ENCODE results near the gene DNAJC27. TPM values are rescaled to one million over a fixed set of nuclear protein-coding genes. Genes with fewer than 3 reads are reported as not detected.
"Not testable (repeated sequence)": the region's sequence is repeated elsewhere in the genome, so short reads cannot be mapped to it uniquely, and the experiment has no call there.

The DNAJC27 gene
- 14.6 TPM for total RNA-seq

DNA sequence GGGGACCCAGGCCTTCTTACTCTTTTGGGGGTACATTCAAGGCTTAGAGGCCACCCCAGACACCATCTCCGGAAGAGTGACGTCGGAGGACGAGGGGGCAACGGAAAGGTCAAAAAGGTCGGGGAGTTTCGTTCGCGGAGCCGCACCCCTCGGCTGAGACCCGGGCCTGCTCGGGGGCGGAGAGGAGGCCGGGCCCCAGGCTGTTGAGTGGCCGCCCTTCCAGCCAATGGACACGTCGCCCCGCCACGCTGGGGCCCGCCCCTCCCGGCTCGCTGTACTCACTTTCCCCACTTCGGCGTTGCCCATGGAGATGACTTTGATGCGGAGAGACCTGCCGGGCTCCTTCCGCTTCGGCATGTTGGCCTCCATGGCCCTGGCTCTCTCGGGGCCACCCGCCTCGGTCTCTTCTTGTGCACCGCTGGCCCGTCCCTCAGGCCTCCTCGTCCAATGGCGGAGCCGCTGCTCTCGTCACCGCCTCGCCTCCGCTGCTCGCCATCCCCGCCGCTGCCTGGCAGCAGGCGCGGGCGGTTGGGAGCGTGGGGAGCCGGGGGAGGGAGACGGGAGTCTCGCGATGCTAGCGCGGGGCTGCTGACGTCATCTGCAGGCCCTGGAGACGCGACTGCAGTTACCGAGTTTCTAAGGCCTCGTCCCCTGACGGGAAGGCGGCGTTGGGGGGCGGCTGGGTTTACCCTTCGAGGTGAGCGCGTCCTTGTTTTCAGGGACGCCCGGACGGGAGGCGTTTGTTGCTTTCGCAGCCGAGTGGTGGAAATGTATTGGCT lies at the start of gene DNAJC27:
DNAJC27 (minus strand) TSS at position 420 of the 779 bp plus-strand sequence; CDS start at position 369, 51 bp downstream.
- DNase-seq (ENCODE audit: low spot score) = peak; percentile 98

- no peak for DNase-seq (ENCODE audit: low spot score)
These were observed 46.9 kb upstream of the DNAJC27 start for GRCh38 chr2:25018681-25019080.

DNA sequence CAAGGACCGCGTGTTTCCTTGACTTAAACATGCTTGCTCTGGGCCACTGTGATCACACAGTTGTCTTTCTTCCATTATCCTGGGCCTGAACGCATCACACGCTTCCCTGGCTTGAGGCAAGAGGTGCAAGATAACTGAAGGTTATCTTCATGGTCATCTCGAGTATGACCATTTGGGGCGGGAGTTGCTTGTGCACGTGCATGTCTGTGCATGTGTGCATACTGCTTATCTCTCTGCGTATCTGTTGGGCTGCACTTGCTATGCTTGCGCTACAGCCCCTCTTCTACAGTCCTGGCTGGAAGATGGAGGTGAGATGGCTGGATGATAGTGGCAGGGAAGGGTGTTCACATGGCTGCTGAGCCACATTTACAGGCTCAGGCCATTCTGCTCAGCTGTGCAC lies 42.9 kb upstream of the DNAJC27 start:
- DNase-seq (ENCODE audit: low spot score) = no peak

GRCh38 chr2:25011342-25011741 lies 39.6 kb upstream of the DNAJC27 start:
- DNase-seq (ENCODE audit: low spot score) = not testable (repeated sequence)

GRCh38 chr2:25009954-25010353 lies 38.2 kb upstream of the DNAJC27 start:
- DNase-seq (ENCODE audit: low spot score) = no peak

- DNase-seq (ENCODE audit: low spot score) = no peak
These were observed 30.3 kb upstream of the DNAJC27 start for GRCh38 chr2:25002066-25002465.

- DNase-seq (ENCODE audit: low spot score) = no peak
These were observed 29.5 kb upstream of the DNAJC27 start for GRCh38 chr2:25001325-25001637.

DNA sequence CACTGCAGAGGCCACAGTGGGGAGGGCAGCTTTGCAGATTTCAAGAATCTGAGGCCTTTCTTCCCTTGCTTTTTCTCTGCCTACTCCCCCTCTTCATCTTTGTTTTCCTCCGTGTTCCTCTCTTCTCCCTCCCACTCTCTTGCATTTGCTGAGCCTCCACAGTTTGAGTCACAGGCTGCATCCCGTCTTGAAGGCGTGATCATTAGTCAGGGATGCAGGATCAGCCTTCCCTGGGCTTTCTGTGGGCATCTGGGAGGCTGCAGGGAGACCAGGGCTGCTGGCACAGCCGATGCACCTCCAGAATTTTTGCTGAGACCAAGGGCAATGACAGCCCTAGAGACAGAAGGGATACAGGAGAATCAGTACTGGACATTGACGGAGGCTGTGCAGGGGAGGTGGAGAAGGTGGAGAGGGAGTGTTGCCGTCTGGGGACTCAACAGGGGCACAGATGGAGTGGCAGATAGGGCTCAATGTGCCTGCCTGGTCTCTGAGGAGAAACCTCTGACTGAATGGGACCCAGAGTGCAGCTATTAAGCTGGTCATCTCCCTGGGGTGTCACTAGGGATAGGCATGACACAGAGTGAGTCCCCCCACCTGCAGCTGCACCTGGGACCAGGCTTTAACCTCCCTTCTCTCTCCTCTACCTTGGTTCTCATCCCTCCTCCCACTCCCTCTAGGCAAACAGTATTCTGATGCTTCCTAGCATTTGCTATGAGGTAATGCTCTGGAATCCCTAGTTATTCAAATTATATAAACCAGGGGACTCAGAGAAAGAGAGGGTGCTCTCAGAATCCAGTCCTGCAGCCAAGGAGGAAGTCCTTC lies 29.0 kb upstream of the DNAJC27 start:
- DNase-seq (ENCODE audit: low spot score) = no peak

DNA sequence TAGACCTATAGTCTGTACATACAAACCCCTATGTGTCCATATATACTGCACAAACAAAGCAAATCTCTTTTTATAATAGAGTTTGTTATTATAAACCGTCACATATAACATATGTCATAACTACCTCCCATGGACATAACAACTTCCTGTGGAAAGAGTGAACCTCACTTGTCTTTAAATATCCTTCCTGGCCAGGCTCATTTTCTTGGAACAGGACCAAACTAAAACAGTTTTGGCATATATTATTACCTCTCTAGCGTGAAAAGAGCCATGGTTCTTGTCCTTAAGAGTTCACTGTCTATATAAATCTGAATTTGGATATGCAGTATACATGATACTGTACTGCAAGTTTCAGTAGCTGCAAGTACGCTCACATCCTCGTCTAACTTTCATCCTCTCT lies 28.3 kb upstream of the DNAJC27 start:
- no peak for DNase-seq (ENCODE audit: low spot score)

DNA sequence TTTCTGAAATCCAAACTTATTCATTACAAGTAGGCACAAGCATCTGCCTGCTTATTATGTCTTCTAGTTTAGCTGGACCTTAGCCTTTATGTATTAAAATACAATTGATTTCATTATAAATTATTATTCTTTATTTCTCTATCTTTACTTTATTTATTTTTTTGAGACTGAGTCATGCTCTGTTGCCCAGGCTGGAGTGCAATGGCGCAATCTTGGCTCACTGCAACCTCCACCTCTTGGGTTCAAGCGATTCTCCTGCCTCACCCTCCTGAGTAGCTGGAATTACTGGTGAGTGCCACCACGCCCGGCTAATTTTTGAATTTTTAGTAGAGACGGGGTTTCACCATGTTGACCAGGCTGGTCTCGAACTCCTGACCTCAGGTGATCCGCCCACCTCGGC lies 27.3 kb upstream of the DNAJC27 start:
- DNase-seq (ENCODE audit: low spot score) = not testable (repeated sequence)

- no peak for DNase-seq (ENCODE audit: low spot score)
These were observed 22.5 kb upstream of the DNAJC27 start for GRCh38 chr2:24994146-24994724.

GRCh38 chr2:24993406-24994145 lies 21.8 kb upstream of the DNAJC27 start:
- no peak for DNase-seq (ENCODE audit: low spot score)

DNA sequence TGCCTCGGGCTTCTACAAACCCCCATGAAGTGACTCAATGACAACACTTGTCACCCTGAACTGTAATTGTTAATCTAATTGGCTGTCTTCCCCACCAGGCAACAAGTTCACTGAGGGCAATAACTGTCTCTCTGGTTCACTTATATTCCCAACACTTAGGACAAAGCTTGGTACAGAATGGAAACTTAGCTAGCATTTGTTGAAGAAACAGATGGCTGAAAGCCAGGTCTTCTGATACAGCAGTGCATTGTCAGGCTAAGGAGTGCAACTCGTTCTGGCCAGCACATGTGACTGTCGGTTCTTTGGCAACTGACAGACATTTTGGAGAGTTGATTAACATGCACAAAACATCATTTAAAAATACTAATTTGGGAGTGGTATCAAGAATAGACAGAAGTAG lies 14.6 kb upstream of the DNAJC27 start:
- DNase-seq (ENCODE audit: low spot score) = no peak

GRCh38 chr2:24985511-24985910 lies 13.8 kb upstream of the DNAJC27 start:
- no peak for DNase-seq (ENCODE audit: low spot score)

DNA sequence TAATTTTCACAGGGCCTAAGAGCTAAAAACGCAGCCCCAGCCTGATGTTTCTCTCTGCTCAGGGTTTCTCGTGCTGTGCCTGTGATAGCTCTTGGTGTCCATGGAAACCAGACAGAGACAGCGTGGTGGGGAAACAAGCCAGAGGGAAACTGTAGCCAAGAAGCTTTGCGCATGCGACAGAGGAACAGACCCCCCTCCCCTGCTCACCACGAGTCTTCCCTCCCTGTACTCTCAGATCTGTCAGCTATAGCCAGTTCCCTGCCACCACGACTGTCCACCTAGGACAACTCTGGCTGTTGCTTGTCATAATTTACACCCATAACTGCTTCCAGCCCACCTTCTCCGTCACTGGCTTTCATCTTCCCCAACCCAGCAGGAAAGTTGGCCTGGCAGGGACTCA lies 13.2 kb upstream of the DNAJC27 start:
- DNase-seq (ENCODE audit: low spot score) = peak; percentile 51

GRCh38 chr2:24981411-24982136 lies 9.8 kb upstream of the DNAJC27 start:
- DNase-seq (ENCODE audit: low spot score) = no peak

DNA sequence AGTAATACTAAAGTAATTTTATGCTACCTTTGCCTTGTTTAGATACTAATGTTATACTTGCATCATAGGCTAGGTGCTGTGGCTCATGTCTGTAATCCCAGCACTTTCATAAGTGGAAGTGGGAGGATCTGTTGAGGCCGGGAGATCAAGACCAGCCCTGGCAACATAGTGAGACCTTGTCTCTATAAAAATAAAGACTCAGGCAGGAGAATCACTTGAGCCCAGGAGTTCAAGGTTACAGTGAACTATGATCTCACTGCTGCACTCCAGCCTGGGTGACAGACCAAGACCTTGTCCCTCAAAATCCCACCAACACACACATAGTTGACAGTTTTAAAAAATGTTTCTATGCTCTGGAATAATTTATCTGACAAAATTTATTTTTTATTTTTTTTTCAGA lies 6.9 kb upstream of the DNAJC27 start:
- DNase-seq (ENCODE audit: low spot score) = no peak

DNA sequence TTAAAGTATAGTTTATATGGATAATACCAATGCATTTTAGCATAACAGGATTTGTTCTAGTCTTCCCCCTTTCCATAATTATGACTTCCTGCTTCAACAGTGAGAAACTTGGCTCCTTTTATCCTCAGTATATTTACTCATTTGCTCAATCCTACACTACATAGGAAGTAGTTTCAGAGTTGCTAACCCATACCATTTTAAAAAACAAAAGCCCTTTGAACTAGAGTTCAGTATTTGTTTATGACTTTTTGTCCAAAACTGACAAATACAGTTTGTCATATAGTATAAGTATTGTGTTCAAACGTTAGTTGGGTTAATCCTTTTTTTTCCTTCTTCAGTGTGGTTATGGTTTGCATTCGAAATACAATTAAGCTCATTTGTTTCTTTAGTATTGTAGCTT lies 5.9 kb upstream of the DNAJC27 start:
- no peak for DNase-seq (ENCODE audit: low spot score)

GRCh38 chr2:24973812-24974211 lies 2.1 kb upstream of the DNAJC27 start:
- no peak for DNase-seq (ENCODE audit: low spot score)

DNA sequence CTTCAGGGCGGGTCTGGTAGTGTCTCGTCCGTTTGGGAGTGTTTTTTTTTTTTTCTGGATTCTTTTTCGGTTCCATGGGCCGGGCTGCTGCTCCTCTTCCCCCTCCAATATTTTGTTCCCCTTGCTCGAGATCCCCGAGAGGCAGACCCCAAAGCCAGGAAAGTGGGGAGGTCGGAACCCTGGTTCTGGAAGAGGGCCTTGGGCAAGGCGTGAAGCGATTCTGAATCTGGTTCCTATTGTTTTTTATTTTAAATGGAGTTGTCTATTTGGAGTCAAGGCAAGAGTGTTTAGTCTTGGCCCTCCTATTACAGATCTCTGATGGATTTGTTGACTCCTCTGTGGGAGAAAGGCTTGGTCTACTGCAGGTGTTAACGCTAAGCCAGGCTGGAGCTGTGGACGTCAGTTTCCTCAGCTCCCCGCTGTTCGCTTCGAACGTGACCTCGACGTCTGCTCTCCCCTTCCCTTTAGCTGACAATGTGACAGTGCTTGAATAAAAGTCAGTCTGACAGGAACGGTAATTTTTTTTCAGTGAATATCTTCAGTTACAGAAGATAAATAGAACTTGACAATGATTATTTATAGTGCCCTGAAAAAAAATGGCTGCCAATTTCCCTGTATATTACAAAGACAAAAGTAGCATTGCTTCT lies 683 bp upstream of the DNAJC27 start:
- no peak for DNase-seq (ENCODE audit: low spot score)

GRCh38 chr2:24971286-24971535 lies 544 bp downstream of the DNAJC27 start:
- no peak for DNase-seq (ENCODE audit: low spot score)

Data from ureter (tissue), 1 donor.